ENCODE measurements around the gene NKPD1. TPM values are rescaled to one million over a fixed set of nuclear protein-coding genes. Genes with fewer than 3 reads are reported as not detected.

The NKPD1 gene
- polyA plus RNA-seq, 1 donor, result 0.15 TPM

DNA sequence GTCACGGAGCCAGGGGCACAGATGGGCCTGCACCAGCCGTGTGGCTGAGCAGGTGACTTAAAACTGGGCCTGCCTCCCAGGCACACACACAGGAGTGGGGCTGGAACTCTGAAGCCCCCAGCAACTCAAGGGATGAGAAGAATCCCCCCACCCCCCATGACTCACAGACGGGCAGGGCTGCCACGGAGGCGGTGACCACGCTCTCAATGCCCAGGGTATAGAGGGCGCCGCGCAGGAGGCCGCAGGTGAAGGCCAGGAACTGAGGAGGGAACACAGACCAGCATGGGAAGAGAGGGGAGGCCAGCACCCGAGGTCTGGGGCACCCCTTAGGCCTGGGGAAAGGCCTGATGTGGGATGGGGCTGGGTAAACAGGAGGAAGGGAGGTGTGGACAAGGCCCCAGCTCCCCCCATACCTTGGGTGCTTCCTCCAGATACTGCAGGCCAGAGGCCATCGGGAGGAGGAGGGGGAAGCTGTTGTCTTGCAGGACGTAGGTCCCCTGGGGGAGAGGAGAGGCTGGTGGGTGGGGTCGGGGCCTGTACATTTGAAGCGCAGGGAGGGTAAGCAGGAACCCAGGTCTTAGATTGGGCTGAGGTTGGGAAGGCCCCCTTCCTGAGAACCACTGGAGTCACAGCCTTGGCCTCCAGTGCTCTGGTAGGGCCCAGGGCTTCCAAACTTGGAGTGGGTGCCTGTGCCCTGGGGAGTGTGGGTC lies 3.1 kb upstream of the NKPD1 start:
- peaks cover 21% of the 10 kb centered on the region for H3K4me1 ChIP-seq (ENCODE audit: control insufficient read depth, insufficient read depth, low read length)

DNA sequence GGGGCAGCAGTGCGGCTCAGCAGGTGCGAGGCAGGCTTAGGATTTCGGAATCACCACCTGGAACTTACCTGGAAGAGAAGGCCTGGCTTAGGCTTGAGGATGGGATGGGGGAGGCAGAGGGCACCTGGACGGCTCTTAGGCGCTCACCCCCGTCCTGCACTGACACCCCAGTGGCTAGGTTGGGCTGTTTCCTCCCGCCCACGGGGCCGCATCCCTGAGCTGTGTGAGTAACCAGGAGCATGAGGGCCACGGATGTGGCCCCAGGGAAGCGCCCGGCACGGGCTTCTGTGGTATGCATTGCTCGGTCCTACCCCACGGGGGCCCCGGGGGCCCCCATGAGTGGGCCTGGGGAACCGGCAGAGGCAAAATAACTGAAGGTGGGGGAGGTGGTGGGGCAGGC lies 2.4 kb upstream of the NKPD1 start:
- WGBS (ENCODE audit: insufficient coverage, low lambda C conversion rate), result no CpG with 5 or more reads among the region's 17 CpGs
- Histone ChIP-seq H3K4me3 (ENCODE audit: low read length) (no peak overlapping the region), H3K27ac (ENCODE audit: low read length) (no peak overlapping the region), H3K36me3 (ENCODE audit: control insufficient read depth, insufficient read depth, low read length) (no peaks in the 10 kb centered on the region), H3K27me3 (ENCODE audit: control insufficient read depth, insufficient read depth, low read length) (peaks cover 14% of the 10 kb centered on the region), H3K9me3 (ENCODE audit: control insufficient read depth, low read depth, low read length) (no peaks in the 10 kb centered on the region), H3K4me1 (ENCODE audit: control insufficient read depth, insufficient read depth, low read length) (peaks cover 21% of the 10 kb centered on the region)
- DNase-seq, result no peak

More for the DNA sequence above, 3.1 kb upstream of the NKPD1 start:
- no peaks in the 10 kb centered on the region for H3K36me3 ChIP-seq (ENCODE audit: control insufficient read depth, insufficient read depth, low read length)
- WGBS (ENCODE audit: insufficient coverage, low lambda C conversion rate), result no CpG with 5 or more reads among the region's 15 CpGs
- no peak overlapping the region for H3K27ac ChIP-seq (ENCODE audit: low read length)
- DNase-seq, result no peak
- H3K9me3 ChIP-seq (ENCODE audit: control insufficient read depth, low read depth, low read length), result no peaks in the 10 kb centered on the region
- H3K27me3 ChIP-seq (ENCODE audit: control insufficient read depth, insufficient read depth, low read length), result peaks cover 14% of the 10 kb centered on the region
- no peak overlapping the region for H3K4me3 ChIP-seq (ENCODE audit: low read length)

DNA sequence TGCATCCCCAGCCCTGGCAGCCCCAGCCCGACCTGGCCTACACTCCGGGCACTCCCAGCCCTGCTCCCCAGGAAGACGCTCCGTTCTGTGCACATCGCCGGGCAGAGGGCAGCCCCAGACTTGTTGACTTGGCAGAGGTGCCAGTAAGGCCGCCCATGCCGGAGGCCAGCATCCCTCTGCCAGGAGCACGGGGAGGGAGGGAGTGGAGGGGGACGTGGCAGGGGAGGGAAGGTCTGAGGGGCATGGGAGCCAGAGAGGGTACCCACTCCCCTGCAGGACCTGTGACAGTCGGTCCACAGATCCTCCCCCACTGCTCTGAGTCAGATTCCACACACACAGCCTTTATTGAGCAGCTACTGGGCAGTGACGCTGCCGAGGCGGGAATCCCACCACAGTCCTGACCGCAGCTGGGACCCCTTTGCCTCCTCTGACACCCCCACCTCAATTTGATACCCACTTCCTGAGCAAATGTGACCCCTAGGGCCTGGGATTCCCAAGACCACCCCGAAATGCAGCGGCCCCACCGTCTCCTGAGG lies 1.9 kb upstream of the NKPD1 start:
- Histone ChIP-seq H3K27me3 (ENCODE audit: control insufficient read depth, insufficient read depth, low read length) (peaks cover 14% of the 10 kb centered on the region), H3K4me1 (ENCODE audit: control insufficient read depth, insufficient read depth, low read length) (peaks cover 21% of the 10 kb centered on the region), H3K4me3 (ENCODE audit: low read length) (no peak overlapping the region), H3K27ac (ENCODE audit: low read length) (no peak overlapping the region), H3K36me3 (ENCODE audit: control insufficient read depth, insufficient read depth, low read length) (no peaks in the 10 kb centered on the region), H3K9me3 (ENCODE audit: control insufficient read depth, low read depth, low read length) (no peaks in the 10 kb centered on the region)
- DNase-seq, result no peak
- WGBS (ENCODE audit: insufficient coverage, low lambda C conversion rate), result no CpG with 5 or more reads among the region's 18 CpGs

DNA sequence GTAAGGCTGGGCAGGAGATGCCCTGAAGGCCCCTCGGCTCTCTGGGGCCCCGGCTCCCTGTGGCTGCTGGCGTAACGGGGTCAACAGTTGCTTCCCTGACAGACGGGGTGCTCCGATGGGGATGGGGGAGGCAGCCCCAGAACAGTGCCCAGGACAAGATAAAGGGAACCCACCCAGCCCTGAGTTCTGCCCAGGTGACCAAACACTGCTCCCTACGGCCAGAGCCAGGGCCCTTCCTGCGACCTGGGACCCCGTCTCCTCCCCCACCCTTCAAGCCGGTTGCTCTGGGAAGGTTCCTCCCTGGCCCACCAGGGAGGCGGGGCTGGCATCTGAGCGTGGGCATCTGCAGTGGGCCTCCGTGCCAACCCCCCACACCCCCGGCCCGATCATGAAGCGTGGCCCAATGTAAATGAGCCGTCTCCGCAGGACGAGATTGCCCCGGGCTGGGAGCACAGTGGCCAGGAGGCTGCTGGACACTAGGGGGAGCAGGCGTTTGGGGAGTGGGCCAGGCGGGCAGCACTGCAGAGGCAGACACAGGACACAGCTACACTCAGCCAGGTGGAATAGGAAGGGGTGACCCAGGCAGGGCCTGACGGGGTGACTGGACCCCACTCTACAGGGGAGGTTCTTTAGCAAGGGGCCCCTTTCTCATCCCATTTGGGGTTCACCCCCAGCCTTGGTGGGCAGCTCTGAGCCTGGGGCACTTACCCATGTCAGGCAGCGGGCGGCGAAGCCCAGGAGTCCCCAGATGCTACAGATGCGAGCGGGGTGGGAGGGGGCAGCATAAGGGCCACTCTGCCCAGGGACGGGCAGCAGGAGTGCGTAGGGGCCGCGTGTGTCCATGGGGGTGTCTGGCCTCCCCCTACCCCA lies 1.2 kb upstream of the NKPD1 start:
- Histone ChIP-seq H3K4me3 (ENCODE audit: low read length) (no peak overlapping the region), H3K9me3 (ENCODE audit: control insufficient read depth, low read depth, low read length) (no peaks in the 10 kb centered on the region), H3K36me3 (ENCODE audit: control insufficient read depth, insufficient read depth, low read length) (no peaks in the 10 kb centered on the region), H3K4me1 (ENCODE audit: control insufficient read depth, insufficient read depth, low read length) (peaks cover 21% of the 10 kb centered on the region), H3K27ac (ENCODE audit: low read length) (no peak overlapping the region), H3K27me3 (ENCODE audit: control insufficient read depth, insufficient read depth, low read length) (peaks cover 14% of the 10 kb centered on the region)
- no CpG with 5 or more reads among the region's 32 CpGs for WGBS (ENCODE audit: insufficient coverage, low lambda C conversion rate)
- DNase-seq, result no peak

DNA sequence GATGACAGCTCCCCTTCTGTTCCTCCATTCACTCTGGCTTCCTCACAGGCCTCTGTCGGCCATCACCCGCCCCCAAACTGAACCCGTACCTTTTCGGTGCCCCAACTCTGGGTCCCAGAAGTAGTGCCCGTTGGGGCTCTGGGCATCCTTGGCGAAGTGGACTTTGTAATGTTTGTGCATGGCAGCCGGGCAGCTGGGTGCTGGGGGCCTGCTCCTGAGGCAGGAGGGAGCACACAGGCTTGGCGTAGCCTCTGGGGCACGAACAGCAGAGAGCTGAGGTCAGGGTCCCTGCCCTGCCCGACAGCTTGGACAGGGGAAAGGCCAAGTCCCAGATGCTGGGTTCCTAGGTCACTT lies 834 bp downstream of the NKPD1 start:
- DNase-seq, result no peak
- Histone ChIP-seq H3K27ac (ENCODE audit: low read length) (no peak overlapping the region), H3K4me1 (ENCODE audit: control insufficient read depth, insufficient read depth, low read length) (peaks cover 21% of the 10 kb centered on the region), H3K27me3 (ENCODE audit: control insufficient read depth, insufficient read depth, low read length) (peaks cover 30% of the 10 kb centered on the region), H3K9me3 (ENCODE audit: control insufficient read depth, low read depth, low read length) (no peaks in the 10 kb centered on the region), H3K36me3 (ENCODE audit: control insufficient read depth, insufficient read depth, low read length) (no peaks in the 10 kb centered on the region), H3K4me3 (ENCODE audit: low read length) (no peak overlapping the region)
- no CpG with 5 or more reads among the region's 10 CpGs for WGBS (ENCODE audit: insufficient coverage, low lambda C conversion rate)

DNA sequence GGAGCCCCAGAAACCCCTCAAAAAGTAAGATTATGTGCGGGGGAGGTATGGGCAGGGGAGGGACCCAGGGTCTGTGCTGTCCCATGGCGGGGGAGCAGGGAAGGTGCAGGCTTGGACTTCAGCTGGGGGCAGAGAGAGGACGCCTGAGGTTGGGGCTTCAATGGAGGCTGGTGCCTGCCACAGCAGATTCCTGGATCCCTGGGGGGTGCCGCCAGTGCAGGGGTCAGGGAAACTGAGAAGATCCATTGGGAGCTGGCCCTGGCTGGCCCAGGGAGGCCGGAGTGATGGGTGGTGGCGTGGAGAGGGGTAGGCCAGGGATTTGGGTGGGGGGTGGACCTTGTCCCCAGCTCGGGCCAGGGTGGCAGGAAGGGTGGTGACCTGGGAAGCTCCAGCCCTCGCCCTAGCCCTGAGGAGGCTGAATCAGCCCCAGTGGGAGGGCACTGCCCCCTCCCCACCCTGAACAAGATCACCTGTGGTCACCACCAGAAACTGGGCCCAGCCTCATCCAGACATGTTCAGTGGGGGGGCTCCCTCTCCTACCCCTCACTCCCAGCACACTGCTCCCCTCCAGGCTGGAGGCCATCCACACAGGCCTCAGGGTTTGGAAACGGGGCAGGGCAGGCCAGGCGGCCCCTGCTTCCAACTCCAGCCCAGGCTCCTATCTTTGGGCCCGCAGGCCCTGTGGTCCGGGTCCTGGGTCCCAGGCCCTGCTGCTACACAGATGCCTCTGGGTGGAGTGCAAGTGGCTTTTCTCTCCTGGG lies 1.4 kb downstream of the NKPD1 start:
- peaks cover 33% of the 10 kb centered on the region for H3K27me3 ChIP-seq (ENCODE audit: control insufficient read depth, insufficient read depth, low read length)
- no peak overlapping the region for H3K4me3 ChIP-seq (ENCODE audit: low read length)
- H3K9me3 ChIP-seq (ENCODE audit: control insufficient read depth, low read depth, low read length), result no peaks in the 10 kb centered on the region
- DNase-seq, result no peak
- no peak overlapping the region for H3K27ac ChIP-seq (ENCODE audit: low read length)
- H3K36me3 ChIP-seq (ENCODE audit: control insufficient read depth, insufficient read depth, low read length), result no peaks in the 10 kb centered on the region
- peaks cover 23% of the 10 kb centered on the region for H3K4me1 ChIP-seq (ENCODE audit: control insufficient read depth, insufficient read depth, low read length)
- no CpG with 5 or more reads among the region's 12 CpGs for WGBS (ENCODE audit: insufficient coverage, low lambda C conversion rate)

DNA sequence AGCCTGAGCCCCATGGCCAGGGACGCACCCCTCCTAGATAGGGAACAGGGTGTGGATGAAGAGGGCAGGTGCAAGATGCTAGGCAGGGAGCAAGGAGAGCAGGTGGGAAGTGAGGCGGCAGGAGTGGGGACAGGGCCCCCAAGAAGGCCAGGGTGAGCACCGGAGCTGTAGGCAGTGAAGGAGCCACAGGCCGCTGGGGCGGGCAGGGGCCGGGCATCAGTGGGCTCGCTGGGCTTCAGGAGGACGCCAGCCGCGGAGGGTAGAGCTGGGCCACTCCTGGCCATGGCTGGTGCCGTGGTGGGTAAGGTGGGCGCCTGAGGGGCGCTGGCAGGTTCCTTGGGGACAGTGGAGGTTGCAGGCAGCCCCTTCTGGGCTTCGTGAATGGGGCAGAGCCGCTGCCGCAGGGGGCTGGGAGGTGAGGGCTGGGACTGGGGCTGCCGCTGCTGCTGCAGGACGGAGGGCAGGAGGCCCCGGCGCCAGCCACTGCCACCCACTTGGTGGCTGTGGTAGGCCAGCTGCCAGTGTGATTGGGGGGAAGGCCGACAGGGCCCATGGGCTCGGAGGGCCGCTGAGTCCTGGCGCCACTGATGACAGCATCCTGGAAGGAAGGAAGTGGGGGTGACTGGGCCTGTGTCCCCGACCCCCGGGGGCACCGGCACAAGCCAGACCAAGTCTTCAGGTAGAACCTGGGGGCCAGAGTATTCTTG lies 2.1 kb downstream of the NKPD1 start:
- Histone ChIP-seq H3K4me3 (ENCODE audit: low read length) (no peak overlapping the region), H3K36me3 (ENCODE audit: control insufficient read depth, insufficient read depth, low read length) (no peaks in the 10 kb centered on the region), H3K27ac (ENCODE audit: low read length) (no peak overlapping the region), H3K4me1 (ENCODE audit: control insufficient read depth, insufficient read depth, low read length) (peaks cover 30% of the 10 kb centered on the region), H3K9me3 (ENCODE audit: control insufficient read depth, low read depth, low read length) (no peaks in the 10 kb centered on the region), H3K27me3 (ENCODE audit: control insufficient read depth, insufficient read depth, low read length) (peaks cover 41% of the 10 kb centered on the region)
- DNase-seq, result no peak
- no CpG with 5 or more reads among the region's 27 CpGs for WGBS (ENCODE audit: insufficient coverage, low lambda C conversion rate)

DNA sequence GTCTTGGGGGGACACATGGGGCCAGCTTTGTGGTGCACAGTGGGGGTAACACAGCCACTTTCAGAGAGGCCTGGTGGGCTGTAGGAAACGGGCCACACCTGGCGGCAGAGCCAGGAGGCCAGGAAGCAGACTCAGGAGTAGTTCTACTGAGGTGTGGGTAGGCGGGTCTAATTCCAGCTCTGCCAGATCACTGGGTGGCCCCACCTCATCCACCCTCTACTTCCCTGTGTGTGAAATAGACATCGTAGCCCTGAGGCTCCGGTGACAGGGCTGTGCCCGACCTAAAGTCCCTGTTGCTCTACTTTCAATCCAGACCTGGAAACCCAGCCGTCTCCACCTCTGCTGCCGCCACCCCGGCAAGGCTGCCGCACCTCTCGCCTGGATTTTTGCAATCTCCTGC lies 4.0 kb downstream of the NKPD1 start:
- WGBS (ENCODE audit: insufficient coverage, low lambda C conversion rate), result no CpG with 5 or more reads among the region's 11 CpGs
- peaks cover 43% of the 10 kb centered on the region for H3K4me1 ChIP-seq (ENCODE audit: control insufficient read depth, insufficient read depth, low read length)
- no peaks in the 10 kb centered on the region for H3K36me3 ChIP-seq (ENCODE audit: control insufficient read depth, insufficient read depth, low read length)
- peaks cover 10% of the 10 kb centered on the region for H3K9me3 ChIP-seq (ENCODE audit: control insufficient read depth, low read depth, low read length)
- H3K4me3 ChIP-seq (ENCODE audit: low read length), result no peak overlapping the region
- H3K27ac ChIP-seq (ENCODE audit: low read length), result no peak overlapping the region
- DNase-seq, result no peak
- peaks cover 60% of the 10 kb centered on the region for H3K27me3 ChIP-seq (ENCODE audit: control insufficient read depth, insufficient read depth, low read length)

DNA sequence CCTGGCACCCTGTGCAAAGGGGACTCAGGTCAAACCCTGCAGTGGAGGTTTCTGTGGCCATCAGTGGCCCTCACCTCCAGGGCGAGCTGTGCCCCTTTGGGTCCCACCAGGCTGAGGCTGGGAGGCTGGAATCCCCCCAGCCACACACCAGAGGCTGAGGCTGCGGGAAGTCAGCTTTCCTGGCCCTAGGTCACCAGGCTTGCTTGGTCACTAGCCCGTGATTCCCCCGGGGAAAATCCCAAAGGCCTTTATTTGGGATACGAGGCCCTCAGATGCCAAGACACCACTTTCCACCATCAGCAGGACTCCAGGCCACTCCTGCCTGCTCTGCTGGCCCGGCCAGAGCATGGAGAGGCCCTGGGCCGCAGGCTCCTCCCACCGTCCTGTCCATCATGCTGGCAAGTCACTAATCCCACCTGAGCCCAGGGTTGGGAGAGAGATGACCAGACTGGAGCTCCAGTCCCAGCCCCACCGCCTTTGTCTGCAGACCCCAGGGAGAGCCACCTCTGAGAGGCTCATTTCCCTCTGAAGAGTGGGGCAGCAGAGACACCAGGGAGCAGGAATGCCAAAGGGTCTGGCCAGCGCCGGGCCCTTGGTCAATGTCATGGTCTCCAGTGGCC lies 4.7 kb downstream of the NKPD1 start:
- Histone ChIP-seq H3K4me3 (ENCODE audit: low read length) (no peak overlapping the region), H3K27ac (ENCODE audit: low read length) (no peak overlapping the region), H3K36me3 (ENCODE audit: control insufficient read depth, insufficient read depth, low read length) (no peaks in the 10 kb centered on the region), H3K9me3 (ENCODE audit: control insufficient read depth, low read depth, low read length) (peaks cover 14% of the 10 kb centered on the region), H3K27me3 (ENCODE audit: control insufficient read depth, insufficient read depth, low read length) (peaks cover 61% of the 10 kb centered on the region), H3K4me1 (ENCODE audit: control insufficient read depth, insufficient read depth, low read length) (peaks cover 41% of the 10 kb centered on the region)
- no CpG with 5 or more reads among the region's 11 CpGs for WGBS (ENCODE audit: insufficient coverage, low lambda C conversion rate)
- no peak for DNase-seq

Data from large intestine (tissue), 3 donors.